Stimulated activated CD8-positive, alpha-beta memory T cell treated with anti-CD3 and anti-CD28 coated beads, Interleukin-15, amount 100 ng/mL, for 1 hour (primary cell): Measurements from ENCODE around the gene TMEM134.

Experiments
- DNase-seq: peaks from one replicate; pipeline ENCODE4 v3.0.0-alpha.2; 2020; ENCODE audit warnings: low read depth

Gene TMEM134

DNA sequence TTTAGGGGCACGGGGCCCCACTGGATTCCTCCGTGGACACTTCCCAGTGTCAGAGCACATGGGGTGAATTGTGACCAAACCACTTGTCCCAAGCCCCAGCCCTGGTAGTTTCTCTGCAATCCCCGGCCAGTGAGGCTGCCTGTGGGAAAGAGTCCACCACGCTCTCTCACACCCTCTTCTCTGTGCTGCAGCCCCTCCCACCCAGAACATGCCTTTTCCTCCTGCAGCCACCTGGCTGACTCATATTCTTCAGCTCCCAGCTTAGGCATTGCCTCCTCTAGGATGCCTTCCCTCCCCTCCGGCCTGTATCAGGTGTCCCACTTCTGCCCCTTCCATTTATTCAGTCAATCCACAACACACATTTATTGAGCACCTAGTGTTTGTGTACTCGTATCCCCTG is 46.2 kb downstream of the TMEM134 start:
- no peak for DNase-seq

DNA sequence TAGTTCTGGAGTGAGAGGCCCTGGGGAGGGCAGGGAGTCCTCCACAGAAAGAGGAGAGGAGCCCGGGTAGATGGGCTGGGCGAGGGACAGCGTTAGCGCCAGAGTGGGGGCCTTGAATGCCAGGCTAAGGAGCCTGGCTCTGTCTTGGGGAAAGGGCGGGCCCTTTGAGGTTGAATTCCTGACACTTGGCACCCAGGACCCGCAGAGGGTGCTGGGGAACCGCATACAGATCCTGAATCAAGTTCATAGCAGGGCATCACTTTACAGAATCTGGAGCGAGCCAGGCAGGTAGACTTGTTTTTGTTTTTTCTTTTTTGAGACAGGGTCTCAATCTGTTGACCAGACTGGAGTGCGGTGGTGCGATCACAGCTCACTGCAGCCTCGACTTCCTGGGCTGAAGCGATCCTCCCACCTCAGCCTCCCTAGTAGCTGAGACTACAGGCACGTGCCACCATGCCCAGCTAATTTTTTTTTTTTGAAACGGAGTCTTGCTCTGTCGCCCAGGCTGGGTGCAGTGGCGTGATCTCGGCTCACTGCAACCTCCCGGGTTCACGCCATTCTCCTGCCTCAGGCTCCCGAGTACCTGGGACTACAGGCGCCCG is 47.5 kb downstream of the TMEM134 start:
- no peak for DNase-seq

DNA sequence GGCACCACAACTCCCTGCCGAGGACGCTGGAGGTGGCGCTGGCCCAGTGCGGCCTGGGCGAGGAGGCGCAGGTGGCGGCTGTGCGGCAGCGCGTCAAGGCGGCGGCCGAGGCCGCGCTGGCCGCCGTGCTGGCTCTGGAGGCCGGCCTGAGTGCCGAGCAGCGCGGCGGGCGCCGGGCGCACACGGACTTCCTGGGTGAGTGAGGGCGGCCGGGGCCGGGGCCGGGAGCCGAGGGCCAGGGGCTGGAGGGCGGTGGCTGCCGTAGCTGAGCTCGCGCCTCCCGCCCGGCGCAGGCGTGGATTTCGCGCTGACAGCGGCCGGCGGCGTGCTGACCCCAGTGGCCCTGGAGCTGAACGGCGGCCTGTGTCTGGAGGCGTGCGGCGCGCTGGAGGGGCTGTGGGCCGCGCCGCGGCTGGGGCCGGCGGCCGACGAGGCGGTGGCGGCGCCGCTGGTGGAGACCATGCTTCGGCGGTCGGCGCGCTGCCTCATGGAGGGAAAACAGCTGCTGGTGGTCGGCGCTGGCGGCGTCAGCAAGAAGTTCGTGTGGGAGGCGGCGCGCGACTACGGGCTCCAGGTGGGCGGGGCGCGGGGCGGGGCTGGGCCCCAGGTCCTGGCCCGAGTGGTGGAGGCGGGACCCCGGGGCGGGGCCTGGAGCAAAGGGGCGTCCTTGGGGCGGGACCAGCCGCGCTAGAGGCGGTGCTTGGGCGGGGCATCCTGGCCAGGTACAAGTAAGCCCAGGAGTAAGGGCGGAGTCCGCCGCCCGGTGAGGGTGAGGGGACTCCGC is 48.2 kb downstream of the TMEM134 start:
- DNase-seq: peak; percentile 98

DNA sequence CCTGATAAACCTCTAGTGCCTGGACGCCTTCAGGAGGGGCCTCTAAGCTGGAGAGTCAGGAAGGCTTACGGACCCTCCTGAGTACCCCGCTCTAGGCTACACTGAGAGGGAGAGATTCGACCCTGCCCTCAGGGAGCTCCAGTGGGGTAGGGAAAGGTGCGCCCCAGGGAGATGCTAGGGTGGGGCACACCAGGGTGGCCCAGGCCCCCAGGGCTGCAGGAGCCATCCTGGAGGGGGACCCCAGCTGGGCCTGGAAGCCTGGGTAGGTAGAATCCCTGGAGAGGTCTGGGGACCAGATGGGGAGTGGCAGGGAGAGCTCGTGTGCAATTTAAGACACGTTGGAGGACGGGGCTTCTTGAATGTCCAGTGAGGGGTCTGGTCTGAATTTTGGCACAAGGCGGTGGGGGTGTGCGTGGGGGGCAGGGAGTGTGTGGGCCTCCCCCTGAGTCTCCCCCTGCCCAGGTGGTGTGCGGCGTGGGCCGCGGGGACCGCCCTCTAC is 48.9 kb downstream of the TMEM134 start:
- no peak for DNase-seq

DNA sequence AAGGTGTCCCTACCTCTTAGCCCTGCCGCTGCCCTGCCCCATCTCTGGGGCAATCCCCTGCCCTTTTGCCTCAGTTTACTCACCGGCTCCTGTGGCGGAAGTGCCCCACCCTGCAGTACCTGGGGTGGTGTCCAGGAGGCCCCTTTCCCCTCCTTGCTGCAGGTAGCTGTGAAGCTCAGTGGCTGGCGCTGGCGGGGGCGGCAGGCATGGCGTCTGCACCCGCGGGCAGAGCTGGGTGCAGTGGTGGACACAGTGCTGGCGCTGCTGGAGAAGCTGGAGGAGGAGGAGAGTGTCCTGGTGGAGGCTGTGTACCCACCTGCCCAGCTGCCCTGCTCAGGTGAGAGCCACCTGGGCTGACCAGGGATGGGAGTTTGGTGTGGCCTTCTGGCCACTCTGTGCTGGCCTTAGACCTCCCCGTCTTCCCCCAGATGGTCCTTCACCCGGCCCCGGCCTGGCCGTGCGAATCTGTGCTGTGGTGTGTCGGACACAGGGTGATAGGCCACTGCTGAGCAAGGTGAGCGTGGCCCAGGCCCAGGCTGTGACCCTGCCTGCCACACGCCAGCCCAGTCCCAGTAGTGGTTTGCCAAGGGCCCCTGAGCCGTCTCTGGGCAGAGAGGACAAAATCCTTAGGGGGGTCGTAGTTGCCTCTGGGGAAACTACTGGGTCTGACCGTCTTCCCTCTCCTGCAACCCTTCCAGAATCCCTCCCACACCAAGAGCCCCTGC is 49.6 kb downstream of the TMEM134 start:
- DNase-seq: no peak

DNA sequence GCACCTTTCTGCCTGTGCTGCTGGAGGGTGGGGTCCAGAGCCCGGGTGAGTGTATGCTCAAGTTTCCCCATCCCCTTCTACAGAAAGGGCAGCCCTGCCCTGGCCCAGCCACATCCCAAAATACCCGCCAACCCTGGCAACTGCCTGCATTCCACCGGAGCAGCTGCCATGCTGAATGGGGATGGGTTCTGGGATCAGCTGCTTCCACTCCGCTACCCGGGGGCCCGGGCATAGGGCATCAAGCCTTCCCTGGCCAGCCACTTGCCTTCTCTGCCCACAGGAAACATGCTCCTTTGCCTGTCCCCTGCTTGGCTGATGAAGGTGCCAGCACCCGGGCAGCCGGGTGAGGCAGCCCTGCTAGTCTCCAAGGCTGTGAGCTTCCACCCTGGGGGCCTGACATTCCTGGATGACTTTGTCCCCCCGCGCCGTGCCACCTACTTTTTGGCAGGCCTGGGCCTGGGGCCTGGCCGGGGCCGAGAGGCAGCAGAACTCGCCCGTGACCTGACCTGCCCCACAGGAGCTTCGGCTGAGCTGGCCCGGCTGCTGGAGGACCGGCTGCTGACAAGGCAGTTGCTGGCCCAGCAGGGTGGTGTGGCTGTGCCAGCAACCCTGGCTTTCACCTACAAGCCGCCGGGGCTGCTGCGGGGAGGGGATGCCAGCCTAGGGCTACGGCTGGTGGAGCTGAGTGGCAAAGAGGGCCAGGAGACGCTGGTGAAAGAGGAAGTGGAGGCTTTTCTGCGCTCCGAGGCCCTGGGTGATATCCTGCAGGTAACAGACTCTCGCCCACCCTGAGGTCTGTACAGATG is 50.4 kb downstream of the TMEM134 start:
- DNase-seq: no peak

DNA sequence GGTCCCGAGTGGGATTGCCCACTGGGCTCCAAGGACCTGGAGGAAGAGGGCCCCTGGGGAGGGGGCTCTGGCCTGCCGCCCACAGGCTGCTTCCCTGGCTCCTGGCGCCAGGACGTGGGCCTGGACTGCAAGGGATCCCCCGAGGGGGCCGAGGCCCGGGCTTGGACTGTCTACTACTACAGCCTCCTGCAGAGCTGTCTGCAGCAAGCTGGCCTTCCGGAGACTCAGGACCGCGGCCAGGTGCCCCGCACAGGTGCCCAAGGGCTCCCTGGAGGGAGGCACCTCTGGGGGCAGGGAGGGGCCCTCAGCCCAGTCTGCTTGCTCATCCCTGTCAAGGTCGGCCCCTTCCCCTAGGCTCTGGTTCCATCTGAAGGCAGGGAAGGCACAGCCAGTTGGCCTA is 51.6 kb downstream of the TMEM134 start:
- DNase-seq: no peak

DNA sequence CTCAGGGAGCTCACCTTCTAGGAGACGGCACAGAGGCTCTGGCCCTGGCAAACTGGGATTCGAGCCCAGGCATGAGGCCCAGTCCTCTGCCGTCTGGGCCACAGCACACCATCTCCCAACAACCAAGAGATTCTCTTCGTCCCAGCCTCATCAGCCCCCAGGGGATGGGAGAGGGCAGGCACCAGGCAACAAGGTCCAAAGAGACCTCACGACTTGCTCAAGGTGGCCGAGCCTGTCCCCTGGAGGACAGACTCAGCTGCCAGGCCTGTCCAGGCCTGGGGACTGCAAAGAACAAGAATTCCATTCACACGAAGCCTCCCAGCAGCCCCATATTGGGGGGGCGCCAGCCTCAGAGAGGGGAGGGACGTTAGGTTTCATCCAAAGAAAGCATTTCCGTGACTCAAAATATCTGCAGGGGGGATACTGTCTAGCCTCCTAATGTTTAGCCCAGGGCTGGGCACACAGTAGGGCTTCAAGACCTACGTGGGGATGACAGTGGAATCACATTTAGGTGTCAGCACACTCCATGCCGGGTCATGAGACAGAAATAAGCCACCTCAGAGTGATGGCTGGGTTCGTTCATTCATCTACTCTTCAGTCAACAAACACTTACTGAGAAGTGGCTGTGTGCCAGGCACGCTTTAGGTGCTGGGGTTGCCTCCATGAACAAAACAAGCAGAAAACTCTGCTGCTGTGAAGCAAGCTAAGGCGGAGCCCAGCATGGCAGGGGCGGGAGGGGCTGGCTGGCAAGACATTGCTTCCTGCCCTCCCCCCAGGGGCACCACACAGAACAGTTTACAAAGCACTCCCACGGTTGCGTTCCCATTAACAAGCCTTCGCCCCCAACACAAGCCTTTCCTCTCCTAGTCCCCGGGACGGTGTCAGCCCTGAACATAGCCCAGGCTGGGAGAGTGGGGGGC is 52.4 kb downstream of the TMEM134 start:
- DNase-seq: peak; percentile 53

DNA sequence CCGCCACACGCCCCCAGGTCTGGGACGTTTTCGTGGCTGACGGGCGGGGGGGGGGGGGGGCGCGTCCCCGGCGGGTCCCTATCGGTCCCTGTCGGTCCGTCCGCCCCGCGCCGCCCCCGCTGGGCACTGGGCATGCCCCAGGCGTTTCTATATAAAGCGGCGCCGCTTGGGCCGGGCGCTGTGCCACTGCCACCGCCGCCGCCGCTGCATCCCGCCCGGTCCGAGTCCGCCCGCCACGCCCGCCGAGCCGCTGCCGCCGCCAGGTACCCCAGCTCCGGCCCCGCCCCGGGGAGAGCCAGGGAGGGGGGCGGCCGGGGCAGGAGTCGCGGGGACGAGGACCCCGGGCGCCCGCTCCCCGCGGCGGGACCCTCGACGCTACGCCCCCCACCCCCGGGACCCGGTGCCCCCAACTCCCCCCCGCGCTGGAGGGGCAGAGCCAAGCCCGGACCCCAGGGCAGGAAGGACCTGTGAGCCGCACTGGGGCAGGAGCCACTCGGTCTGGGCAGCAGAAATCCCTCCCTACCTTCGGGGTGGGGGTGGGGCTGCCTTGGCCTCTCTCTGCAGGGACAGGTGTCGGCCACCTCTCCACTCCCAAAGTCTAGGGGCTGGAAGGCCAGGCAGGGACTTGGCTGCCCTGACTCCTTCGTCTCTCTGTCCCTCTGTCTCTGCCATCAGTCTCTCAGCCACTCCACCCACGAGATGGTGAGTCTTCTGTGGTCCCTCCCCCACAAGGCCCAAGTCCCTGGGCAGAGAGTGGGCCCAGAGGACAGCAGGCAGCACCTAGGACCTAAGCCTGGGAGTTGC is 53.3 kb downstream of the TMEM134 start, which contains the start of gene CARNS1:
CARNS1 (plus strand) TSS at position 178 of the 804 bp plus-strand sequence; CDS start at position 700, 522 bp downstream.
- no peak for DNase-seq

DNA sequence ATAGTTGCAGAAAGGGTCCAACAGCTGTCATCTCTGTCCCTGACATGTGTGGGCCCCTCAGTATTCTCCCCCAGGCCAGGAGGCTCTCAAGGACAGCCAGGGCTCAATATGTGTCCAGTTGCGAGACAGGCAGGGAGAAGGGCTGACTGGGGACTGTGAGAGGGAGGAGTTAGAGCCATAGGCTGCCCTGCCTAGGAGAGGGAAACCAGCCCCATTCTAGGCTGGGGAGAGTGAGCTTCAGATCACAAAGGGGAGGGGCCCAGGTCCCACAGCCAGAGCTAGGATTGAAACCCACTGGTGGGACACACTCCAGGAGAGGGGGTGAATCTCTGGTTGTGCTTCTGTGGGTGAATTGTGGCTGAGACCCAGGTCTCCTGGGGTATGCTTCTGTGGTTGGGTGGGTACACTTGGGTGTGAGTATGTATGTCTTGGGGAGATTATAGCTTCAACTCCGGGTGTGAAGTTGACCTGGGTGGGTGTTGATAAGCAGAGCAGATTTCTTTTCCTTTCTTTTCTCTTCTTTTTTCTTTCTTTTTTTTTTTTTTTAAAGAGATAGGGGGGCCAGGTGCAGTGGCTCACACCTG is 55.7 kb downstream of the TMEM134 start:
- no peak for DNase-seq

DNA sequence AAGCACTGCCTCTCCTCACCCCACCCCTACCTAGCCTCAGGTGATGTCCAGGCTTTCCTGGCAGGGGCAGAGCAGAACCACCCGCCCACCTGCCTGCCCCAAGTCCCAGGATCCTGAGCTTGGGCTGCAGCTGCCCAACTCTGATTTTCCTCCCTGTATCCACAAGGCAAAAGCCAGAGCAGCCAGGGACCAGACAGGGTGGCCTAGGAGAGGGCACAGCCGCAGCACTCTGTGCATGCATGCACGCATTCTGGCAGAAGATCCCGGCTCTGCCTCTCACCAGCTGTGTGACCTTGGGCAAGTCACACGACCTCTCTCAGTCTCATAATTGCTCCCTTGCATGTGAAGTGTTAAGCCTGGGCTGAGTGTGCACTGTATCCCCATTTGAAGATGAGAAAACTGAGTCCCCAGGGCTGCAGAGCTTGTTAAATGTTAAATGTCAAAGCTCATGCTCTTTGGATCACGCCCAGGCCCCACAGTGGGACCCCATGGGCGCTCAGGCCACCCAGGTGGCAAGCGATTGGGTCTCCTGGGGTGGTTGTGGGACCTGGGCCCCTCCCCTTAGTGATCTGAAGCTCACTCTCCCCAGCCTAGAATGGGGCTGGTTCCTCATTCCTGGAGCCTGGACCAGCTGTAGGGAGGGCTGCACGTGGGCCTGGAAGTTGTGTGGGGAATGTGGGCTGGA is 56.4 kb downstream of the TMEM134 start:
- no peak for DNase-seq

DNA sequence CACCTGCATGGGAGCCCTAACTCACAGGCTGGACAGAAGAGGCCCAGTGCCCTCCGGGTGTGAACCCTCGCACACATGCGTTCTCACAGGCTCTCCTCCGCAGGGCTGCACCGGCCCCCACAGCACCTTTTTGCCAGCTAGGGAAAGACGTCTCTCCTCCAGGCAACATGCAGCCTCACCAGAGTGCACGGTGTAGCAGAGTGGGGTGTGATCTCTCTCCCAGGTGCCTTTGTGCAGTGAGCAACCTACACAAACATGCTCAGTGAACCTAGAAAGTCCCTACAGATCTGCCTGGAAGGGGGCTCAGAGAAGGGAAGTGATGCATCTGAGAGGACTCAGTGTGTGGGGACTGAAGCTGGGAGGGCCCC is 57.3 kb downstream of the TMEM134 start:
- no peak for DNase-seq
